DND-41 (cell line): Measurements from ENCODE around the gene CR1L.

Source experiments
- EZH2 ChIP-seq: IDR thresholded peaks from 3 replicates; pipeline ENCODE4 v1.6.1; 2012; ENCODE audit warnings: borderline replicate concordance, low read depth, mild to moderate bottlenecking, moderate library complexity, low read length, inconsistent platforms; ENCODE audit not compliant: severe bottlenecking
- TF ChIP-seq, protein P1 (sequence below): IDR thresholded peaks from 2 replicates; pipeline ENCODE4 v1.5.1; 2012; ENCODE audit warnings: borderline replicate concordance, low read length, moderate library complexity, mild to moderate bottlenecking; ENCODE audit not compliant: poor library complexity, severe bottlenecking; ENCODE audit errors: extremely low read depth

DNA sequence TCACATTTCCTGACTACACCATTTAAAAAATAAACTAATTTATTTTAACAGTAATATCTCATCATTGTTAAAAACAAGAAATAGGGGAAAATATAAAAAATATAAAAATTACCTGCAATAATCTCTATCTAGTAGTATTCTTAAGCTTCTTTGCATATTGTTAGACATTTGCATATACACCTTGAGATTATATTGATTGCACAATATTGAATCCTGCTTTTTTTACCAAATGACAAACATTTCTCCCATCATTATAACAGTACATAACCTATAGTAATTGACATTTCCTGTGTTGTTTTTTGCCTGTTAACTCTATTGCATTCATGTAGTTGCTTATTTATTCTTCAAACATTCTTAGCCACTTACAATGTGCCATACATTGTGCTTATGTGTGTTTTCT, 11.7 kb upstream of the CR1L start:
- TF ChIP-seq, protein P1, sequence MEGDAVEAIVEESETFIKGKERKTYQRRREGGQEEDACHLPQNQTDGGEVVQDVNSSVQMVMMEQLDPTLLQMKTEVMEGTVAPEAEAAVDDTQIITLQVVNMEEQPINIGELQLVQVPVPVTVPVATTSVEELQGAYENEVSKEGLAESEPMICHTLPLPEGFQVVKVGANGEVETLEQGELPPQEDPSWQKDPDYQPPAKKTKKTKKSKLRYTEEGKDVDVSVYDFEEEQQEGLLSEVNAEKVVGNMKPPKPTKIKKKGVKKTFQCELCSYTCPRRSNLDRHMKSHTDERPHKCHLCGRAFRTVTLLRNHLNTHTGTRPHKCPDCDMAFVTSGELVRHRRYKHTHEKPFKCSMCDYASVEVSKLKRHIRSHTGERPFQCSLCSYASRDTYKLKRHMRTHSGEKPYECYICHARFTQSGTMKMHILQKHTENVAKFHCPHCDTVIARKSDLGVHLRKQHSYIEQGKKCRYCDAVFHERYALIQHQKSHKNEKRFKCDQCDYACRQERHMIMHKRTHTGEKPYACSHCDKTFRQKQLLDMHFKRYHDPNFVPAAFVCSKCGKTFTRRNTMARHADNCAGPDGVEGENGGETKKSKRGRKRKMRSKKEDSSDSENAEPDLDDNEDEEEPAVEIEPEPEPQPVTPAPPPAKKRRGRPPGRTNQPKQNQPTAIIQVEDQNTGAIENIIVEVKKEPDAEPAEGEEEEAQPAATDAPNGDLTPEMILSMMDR, result no peak
- no peak for TF ChIP-seq EZH2
